Uterus (tissue), 4 donors: ENCODE data around the gene MAD1L1. TPM values are rescaled to one million over a fixed set of nuclear protein-coding genes. Genes with fewer than 3 reads are reported as not detected.

Source experiments
- DNase-seq, 2 donors: peaks; one replicate each; pipeline ENCODE4 v3.0.0-alpha.2; 2019 to 2020
- H3K27ac ChIP-seq, 2 donors: fragments of 200-600 bp; sonication (generic); 1 replicate in 1 of 2; 2 replicates in 1 of 2; pipeline ENCODE4 v1.5.1; 2016 to 2018
- H3K27me3 ChIP-seq, 2 donors: fragments of 200-600 bp; sonication (generic); one replicate each; pipeline ENCODE4 v1.5.1; 2018 to 2019; ENCODE audit warnings: control low read depth in 1 of 2
- H3K36me3 ChIP-seq, 2 donors: fragments of 200-600 bp; sonication (generic); one replicate each; pipeline ENCODE4 v1.5.1; 2019; ENCODE audit warnings: control low read depth in 1 of 2
- H3K4me1 ChIP-seq, 2 donors: fragments of 200-600 bp; sonication (generic); one replicate each; pipeline ENCODE4 v1.5.1; 2018 to 2019; ENCODE audit warnings: control low read depth in 1 of 2
- H3K4me3 ChIP-seq, 2 donors: fragments of 200-600 bp; sonication (generic); 1 replicate in 1 of 2; 2 replicates in 1 of 2; pipeline ENCODE4 v1.5.1; 2018 to 2019; ENCODE audit warnings: mild to moderate bottlenecking in 1 of 2
- H3K9me3 ChIP-seq, 2 donors: fragments of 200-600 bp; sonication (generic); one replicate each; pipeline ENCODE4 v1.5.1; 2019; ENCODE audit warnings: control low read depth in 1 of 2
- POLR2A ChIP-seq, 2 donors: fragments of 450-650 bp; IDR thresholded peaks; one replicate each; pipeline ENCODE4 v1.6.1; 2016; ENCODE audit warnings: antibody characterized with exemption in 2 of 2, mild to moderate bottlenecking in 1 of 2, moderate library complexity in 1 of 2
- intact Hi-C: fragments of 100-400 bp; cut with DNase I; formaldehyde crosslinking; loops from one replicate; pipeline ENCODE4 v1.15.1; 2023; ENCODE audit warnings: low total_unique reads
- total RNA-seq, 4 donors: library from RNA; depleted of rRNA in 3 of 4; stranded (reverse); fragments of >200 nt in 3 of 4; gene quantifications; one replicate each; pipeline versions ENCODE4 v1.1.0 to v1.2.4, GENCODE V29; 2014 to 2023
- TF ChIP-seq, protein P1 (sequence below), 4 experiments: fragments of 200-600 bp in 2 of 4; fragments of 450-650 bp in 2 of 4; sonication (generic) in 2 of 4; IDR thresholded peaks; one replicate each; pipeline ENCODE4 v1.5.1; 2016 to 2019; ENCODE audit warnings: antibody characterized with exemption in 4 of 4, mild to moderate bottlenecking in 2 of 4, moderate library complexity in 1 of 4
- donor health status: DM: yes; HTN: yes; CAD: no.

Gene MAD1L1
- total RNA-seq, 4 donors from 2014 or later: 13.3 to 37.4 (median 33.1) TPM

DNA sequence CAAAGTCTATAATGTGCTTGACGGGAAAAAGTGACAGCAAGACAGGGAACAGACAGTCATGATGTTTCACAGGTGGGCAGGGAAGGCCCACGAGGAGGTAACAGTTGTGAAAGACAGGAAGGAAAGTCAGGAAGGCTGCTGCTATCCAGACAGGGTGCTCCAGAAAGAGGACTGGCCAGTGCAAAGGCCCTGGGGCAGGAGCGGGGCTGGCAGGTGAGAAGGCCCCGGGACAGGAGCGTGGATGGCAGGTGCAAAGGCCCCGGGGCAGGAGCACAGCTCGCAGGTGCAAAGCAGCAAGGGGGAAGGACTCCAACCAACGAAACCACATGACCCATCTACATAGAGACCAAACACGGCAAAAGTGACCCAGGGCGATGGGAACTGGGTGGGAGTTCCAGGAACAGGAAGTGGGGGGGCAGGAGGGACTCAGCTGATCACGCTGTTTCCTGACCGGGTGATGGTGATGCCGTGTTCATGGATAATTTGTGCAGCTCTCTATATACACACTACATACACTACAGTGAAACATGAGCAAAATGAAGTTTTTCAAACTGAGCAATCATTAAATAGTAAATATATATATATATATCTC, 138.2 kb downstream of the MAD1L1 start:
- DNase-seq: no peak
- no peaks in the 10 kb centered on the region for H3K27me3 ChIP-seq
- H3K36me3 ChIP-seq: no peaks in the 10 kb centered on the region
- H3K4me3 ChIP-seq: no peak overlapping the region
- H3K9me3 ChIP-seq: no peaks in the 10 kb centered on the region
- no peak overlapping the region for H3K27ac ChIP-seq
- intact Hi-C loops: no loop called here
- TF ChIP-seq, protein P1, sequence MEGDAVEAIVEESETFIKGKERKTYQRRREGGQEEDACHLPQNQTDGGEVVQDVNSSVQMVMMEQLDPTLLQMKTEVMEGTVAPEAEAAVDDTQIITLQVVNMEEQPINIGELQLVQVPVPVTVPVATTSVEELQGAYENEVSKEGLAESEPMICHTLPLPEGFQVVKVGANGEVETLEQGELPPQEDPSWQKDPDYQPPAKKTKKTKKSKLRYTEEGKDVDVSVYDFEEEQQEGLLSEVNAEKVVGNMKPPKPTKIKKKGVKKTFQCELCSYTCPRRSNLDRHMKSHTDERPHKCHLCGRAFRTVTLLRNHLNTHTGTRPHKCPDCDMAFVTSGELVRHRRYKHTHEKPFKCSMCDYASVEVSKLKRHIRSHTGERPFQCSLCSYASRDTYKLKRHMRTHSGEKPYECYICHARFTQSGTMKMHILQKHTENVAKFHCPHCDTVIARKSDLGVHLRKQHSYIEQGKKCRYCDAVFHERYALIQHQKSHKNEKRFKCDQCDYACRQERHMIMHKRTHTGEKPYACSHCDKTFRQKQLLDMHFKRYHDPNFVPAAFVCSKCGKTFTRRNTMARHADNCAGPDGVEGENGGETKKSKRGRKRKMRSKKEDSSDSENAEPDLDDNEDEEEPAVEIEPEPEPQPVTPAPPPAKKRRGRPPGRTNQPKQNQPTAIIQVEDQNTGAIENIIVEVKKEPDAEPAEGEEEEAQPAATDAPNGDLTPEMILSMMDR (IDR thresholded peaks at IDR 0.05): no peak
- TF ChIP-seq POLR2A (IDR thresholded peaks at IDR 0.05): no peak
- H3K4me1 ChIP-seq: no peaks in the 10 kb centered on the region

DNA sequence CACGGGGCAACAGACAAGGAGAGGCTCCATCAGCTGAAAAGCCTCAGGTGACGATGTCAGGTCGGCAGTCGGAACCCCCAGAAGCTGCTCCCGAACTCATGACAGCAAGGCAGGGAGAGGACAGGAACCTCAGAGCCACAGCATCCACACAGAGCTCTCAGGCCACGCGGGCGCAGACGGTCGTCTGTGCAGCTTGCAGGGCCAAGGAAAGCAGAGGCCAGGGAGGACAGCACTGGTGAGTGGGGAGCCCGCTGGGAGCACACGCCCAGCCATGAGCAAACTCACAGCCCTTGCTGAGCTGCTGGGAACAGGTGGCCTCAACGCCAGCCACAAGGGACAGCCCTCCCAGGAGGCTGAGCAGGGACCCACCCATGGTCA, 138.9 kb downstream of the MAD1L1 start:
- Histone ChIP-seq H3K4me3 (no peak overlapping the region), H3K36me3 (no peaks in the 10 kb centered on the region), H3K4me1 (no peaks in the 10 kb centered on the region), H3K27me3 (no peaks in the 10 kb centered on the region), H3K27ac (no peak overlapping the region), H3K9me3 (no peaks in the 10 kb centered on the region)
- no peak for TF ChIP-seq POLR2A (IDR thresholded peaks at IDR 0.05)
- intact Hi-C loops: no loop called here
- DNase-seq: no peak

DNA sequence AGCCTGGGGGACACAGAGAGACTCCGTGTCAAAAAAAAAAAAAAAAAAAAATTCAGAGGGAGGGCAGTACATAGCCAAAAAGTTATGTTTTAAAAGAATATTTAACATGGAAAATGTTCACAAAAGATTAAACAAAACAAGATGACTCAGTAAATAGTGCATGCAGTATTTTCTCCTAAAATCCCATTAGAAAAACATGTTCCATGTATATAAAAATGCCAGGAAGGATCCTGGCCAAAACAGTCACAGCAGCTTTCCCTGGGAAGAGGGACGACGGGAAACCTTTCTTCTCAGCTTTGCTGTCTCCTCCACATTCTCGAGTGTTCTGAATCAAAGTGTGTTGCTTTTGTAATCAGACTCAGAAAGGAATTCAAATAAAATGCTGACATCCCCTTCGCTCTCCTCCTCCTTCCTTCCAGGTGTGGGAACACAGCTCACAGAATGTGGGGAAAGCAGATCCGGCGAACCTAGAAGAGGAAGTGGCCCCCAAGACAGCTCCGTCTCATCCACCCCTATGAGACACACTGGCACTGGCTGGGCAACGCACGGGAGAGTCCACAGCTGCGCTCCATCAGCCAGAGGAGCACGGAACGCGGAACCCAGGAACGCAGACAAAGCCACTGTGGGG, 139.4 kb downstream of the MAD1L1 start:
- Histone ChIP-seq H3K4me3 (no peak overlapping the region), H3K27me3 (no peaks in the 10 kb centered on the region), H3K4me1 (no peaks in the 10 kb centered on the region), H3K27ac (peak overlapping the region in 1 of 2 donors; percentile 41), H3K36me3 (no peaks in the 10 kb centered on the region), H3K9me3 (no peaks in the 10 kb centered on the region)
- intact Hi-C loops: no loop called here
- TF ChIP-seq POLR2A (IDR thresholded peaks at IDR 0.05): no peak
- TF ChIP-seq, protein P1 (IDR thresholded peaks at IDR 0.05): no peak
- no peak for DNase-seq

DNA sequence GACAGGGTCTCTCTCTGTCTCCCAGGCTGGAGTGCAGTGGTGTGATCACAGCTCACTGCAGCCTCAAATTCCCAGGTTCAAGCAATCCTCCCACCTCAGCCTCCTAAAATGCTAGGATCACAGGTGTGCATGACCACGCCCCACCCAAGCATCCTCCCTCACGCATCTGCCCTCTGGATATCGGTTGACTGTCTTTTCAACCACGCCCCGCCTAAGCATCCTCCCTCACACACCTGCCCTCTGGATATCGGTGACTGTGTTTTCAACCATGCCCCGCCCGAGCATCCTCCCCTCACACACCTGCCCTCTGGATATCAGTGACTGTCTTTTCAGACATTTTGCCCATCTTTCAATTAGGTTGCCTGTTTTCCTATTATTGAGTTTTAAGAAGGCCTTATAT, 140.5 kb downstream of the MAD1L1 start:
- Histone ChIP-seq H3K9me3 (no peaks in the 10 kb centered on the region), H3K4me1 (no peaks in the 10 kb centered on the region), H3K4me3 (no peak overlapping the region), H3K27ac (no peak overlapping the region), H3K27me3 (no peaks in the 10 kb centered on the region), H3K36me3 (no peaks in the 10 kb centered on the region)
- no peak for DNase-seq
- TF ChIP-seq POLR2A (IDR thresholded peaks at IDR 0.05): no peak
- TF ChIP-seq, protein P1 (IDR thresholded peaks at IDR 0.05): no peak
- intact Hi-C loops: no loop called here

DNA sequence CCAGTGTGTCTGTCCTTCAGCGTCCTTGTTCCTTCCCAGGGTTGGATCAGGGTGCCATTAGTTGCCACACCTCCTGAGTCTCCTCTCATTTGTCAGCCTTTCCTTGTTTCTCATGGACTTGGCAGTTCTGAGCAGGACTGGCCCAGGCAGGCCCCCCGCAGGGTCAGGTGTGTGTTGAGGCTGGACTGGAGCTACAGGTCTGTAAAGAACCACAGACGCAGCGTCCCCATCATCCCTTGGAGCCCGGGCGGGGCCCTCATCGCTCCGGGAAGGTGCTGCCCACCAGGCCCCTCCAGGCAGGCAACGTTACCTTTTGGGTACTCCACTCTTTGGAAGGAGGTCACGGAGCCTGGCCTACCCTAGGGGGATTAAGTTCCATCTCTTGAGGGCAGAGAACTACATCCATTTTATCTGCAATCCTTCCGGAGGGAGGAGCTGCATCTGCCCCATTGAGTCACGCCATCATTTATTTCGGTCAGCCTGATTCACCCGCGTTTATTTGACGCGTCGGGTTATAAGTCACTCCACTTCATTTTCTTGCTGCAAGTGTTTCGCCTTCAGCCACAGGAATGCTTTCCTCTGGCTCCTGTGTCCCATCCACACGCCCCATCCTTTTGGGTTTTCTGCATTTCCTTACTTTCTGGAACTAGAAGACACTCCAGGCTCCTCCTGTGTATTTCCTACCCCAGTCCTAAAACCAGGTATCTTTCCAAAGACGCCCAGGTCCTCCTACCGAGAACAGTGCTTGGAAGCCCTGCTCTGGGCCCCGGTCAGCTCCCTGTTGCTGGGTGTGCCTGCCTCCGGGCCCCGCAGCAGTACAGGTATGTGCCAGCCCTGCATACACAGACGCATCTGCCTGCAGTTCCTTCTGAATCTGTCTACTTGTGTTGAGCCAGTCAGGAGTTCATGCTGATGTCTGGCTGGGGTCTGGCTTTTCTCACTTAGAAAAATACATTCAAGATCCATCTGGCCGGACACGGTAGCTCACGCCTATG, 141.9 kb downstream of the MAD1L1 start:
- Histone ChIP-seq H3K27ac (no peak overlapping the region), H3K36me3 (no peaks in the 10 kb centered on the region), H3K9me3 (no peaks in the 10 kb centered on the region), H3K4me3 (no peak overlapping the region), H3K4me1 (no peaks in the 10 kb centered on the region), H3K27me3 (no peaks in the 10 kb centered on the region)
- no peak for DNase-seq
- intact Hi-C loops: no loop called here
- TF ChIP-seq, protein P1 (IDR thresholded peaks at IDR 0.05): no peak
- no peak for TF ChIP-seq POLR2A (IDR thresholded peaks at IDR 0.05)
